Activated T-cell treated with anti-CD3 and anti-CD28 coated beads, Interleukin-2, amount 50 U/mL, for 24 hours (primary cell): ENCODE measurements around the gene SLC22A23.

Experiments
- DNase-seq: peaks from one replicate; pipeline ENCODE4 v3.0.0-alpha.2; 2020
- H3K27ac Mint-ChIP-seq: 2 replicates; pipeline ENCODE4 v1.8.0; 2020; ENCODE audit warnings: mild to moderate bottlenecking, mixed read lengths
- H3K27me3 Mint-ChIP-seq: 2 replicates; pipeline ENCODE4 v1.8.0; 2020; ENCODE audit warnings: mixed read lengths
- H3K36me3 Mint-ChIP-seq: 2 replicates; pipeline ENCODE4 v1.8.0; 2020; ENCODE audit warnings: low read depth, mixed read lengths
- H3K4me1 Mint-ChIP-seq: 2 replicates; pipeline ENCODE4 v1.8.0; 2020; ENCODE audit warnings: low read depth, mixed read lengths
- H3K4me3 Mint-ChIP-seq: 2 replicates; pipeline ENCODE4 v1.8.0; 2020; ENCODE audit warnings: mild to moderate bottlenecking, moderate library complexity, mixed read lengths
- H3K9me3 Mint-ChIP-seq: 2 replicates; pipeline ENCODE4 v1.8.0; 2020; ENCODE audit warnings: mixed read lengths

SLC22A23 gene

GRCh38 chr6:3282476-3283236 lies 174.2 kb downstream of the SLC22A23 start:
- DNase-seq = no peak
- Mint-ChIP-seq H3K9me3 (no peaks in the 10 kb centered on the region), H3K27ac (no peak overlapping the region), H3K27me3 (no peaks in the 10 kb centered on the region), H3K4me3 (no peak overlapping the region), H3K4me1 (peaks cover 3% of the 10 kb centered on the region), H3K36me3 (peaks cover 17% of the 10 kb centered on the region)

DNA sequence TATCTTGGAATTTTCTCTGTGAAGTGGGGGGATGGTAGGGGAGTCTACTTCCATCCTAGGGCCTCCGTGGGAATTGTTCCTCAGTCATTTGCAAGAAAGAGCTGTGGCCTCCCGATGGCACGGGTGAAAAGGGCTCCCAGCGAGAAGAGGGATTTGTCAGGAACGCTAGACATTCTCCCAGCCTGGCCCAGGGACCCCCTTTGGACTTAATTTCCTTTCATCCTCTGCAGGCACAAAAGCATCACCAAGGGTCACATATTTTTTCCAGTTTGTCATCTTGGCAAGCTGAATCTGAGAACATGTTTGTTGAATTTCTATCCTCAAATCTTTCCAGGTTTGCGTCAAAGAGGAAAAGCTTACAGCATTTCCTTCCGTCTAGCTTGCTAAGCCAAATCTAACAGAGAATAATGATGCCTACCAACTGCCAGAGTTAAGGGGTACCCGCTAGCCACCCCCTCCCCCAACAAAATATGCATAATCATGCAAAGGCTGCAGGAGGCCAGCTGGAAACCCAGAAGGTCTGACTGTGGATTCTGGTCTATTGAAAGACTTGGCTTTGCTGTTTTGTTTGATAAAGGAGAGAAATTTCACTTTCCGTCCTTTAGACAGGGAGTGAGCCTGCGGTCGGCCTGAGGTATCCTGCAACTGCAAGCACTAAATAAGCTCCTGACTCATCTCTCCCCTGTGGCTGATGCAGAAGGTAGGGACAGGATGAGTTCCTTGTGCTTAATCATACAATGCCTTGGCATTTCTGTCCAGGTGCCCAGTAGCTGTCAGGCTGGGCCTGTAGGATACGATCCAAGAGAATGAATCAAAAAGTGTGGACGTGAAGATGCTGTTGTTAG lies 175.0 kb downstream of the SLC22A23 start:
- Mint-ChIP-seq H3K4me1 (peaks cover 3% of the 10 kb centered on the region), H3K36me3 (peaks cover 17% of the 10 kb centered on the region), H3K4me3 (no peak overlapping the region), H3K27ac (peak overlapping the region; percentile 19), H3K9me3 (no peaks in the 10 kb centered on the region), H3K27me3 (no peaks in the 10 kb centered on the region)
- DNase-seq = no peak

DNA sequence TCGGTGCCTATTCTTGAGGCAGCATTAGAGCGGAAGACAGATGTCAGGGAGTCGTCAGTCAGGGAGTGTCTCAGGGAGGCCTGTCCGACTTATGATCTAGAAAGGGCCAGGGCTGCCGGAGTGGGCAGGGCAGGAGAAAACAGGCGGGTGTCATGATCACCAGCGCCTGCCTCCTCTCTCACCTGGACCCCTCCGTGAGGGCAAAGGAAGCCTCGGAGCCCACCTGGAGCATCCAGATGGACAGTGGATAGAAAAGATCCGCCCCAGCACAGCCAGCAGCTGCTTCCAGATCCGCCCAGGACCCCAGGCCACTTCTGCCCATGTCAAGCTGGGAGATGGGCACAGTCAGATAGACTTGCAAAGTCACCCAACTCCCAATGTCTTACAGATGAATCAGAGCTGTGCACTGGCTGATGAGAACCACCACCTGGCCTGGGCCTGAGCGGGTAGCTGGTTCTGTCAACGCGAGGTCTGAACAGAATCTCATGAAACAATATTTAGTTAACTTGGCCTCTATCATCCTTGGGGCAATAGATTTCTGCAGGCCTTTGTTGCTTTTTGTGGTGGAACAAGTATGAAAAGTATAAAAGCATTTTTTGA lies 175.9 kb downstream of the SLC22A23 start:
- no peaks in the 10 kb centered on the region for H3K27me3 Mint-ChIP-seq
- H3K36me3 Mint-ChIP-seq = peaks cover 17% of the 10 kb centered on the region

DNA sequence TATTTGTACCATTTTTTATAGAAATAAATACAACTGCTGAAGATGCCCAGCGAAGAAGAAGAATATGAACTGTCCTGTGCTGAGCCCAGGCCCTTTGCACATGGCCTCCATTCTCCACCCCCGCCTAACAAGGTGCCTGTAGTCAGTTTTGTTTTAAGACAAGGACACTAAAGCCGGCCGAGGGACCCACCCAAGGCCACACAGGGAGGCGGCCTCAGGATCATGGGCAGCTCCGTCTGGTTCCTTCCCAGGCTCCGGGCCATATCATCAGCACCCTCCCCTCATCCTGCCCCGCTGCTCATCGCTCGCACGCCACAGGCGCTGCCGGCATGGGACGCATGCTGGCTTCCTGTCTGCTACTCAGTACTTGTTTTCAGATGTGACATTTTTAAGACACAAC lies 176.8 kb downstream of the SLC22A23 start:
- H3K4me3 Mint-ChIP-seq = no peak overlapping the region
- H3K27me3 Mint-ChIP-seq = no peaks in the 10 kb centered on the region
- peaks cover 20% of the 10 kb centered on the region for H3K36me3 Mint-ChIP-seq
- peaks cover 3% of the 10 kb centered on the region for H3K4me1 Mint-ChIP-seq
- no peak for DNase-seq
- H3K9me3 Mint-ChIP-seq = no peaks in the 10 kb centered on the region
- no peak overlapping the region for H3K27ac Mint-ChIP-seq

More for the DNA sequence above, 175.9 kb downstream of the SLC22A23 start:
- Mint-ChIP-seq H3K4me1 (peaks cover 3% of the 10 kb centered on the region), H3K4me3 (no peak overlapping the region), H3K9me3 (no peaks in the 10 kb centered on the region), H3K27ac (no peak overlapping the region)
- no peak for DNase-seq

DNA sequence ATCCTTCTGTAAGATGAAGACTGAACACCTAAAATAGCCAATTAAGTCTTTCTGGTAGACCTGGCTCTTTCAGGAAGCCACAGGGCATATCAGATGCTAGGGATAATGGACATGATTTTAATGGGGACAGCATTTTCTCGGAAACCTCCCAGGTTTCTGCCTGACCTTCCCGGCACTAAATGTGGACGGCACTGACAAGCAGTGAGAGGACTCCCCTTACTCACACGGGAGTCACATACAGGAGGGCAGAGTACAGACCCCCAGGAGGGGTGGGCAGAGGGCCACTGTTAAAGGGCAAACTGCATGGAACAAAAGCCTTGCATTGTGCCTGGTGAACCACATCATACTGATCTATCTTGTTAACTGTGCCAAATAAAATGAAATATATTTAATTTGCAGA lies 178.2 kb downstream of the SLC22A23 start:
- no peak overlapping the region for H3K27ac Mint-ChIP-seq
- H3K36me3 Mint-ChIP-seq = peaks cover 24% of the 10 kb centered on the region
- no peak overlapping the region for H3K4me3 Mint-ChIP-seq

DNA sequence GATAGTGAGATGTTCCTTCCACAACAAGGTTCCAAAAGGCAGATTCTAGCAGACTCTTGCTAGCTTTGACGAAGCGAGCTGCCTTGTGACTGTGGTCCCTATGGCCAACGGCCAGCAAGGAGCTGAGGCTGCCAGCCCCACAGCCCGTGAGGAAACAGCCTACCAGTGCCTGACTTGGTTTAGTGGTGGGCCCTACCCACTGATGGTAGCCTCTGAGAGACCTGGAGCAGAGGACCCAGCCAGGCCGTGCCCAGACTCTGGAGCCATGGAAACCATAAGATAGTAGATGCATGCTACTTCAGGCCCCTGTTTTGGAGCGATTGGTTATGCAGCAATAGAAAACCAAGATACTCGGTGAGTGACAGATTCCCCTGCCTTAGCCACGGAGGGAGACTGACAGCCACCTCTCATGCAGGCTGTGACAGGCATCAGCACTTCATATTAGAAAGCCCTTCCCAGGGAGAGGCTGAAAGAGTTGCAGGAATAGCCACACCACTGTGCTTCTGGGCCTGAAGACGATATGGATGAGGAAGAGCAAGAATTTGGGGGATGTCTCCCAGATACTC lies 178.9 kb downstream of the SLC22A23 start:
- peaks cover 12% of the 10 kb centered on the region for H3K4me1 Mint-ChIP-seq
- peaks cover 28% of the 10 kb centered on the region for H3K36me3 Mint-ChIP-seq
- H3K27me3 Mint-ChIP-seq = no peaks in the 10 kb centered on the region
- H3K27ac Mint-ChIP-seq = peak overlapping the region; percentile 72
- no peak overlapping the region for H3K4me3 Mint-ChIP-seq
- H3K9me3 Mint-ChIP-seq = no peaks in the 10 kb centered on the region
- no peak for DNase-seq

More for the DNA sequence above, 178.2 kb downstream of the SLC22A23 start:
- Mint-ChIP-seq H3K9me3 (no peaks in the 10 kb centered on the region), H3K27me3 (no peaks in the 10 kb centered on the region), H3K4me1 (peaks cover 7% of the 10 kb centered on the region)
- no peak for DNase-seq

DNA sequence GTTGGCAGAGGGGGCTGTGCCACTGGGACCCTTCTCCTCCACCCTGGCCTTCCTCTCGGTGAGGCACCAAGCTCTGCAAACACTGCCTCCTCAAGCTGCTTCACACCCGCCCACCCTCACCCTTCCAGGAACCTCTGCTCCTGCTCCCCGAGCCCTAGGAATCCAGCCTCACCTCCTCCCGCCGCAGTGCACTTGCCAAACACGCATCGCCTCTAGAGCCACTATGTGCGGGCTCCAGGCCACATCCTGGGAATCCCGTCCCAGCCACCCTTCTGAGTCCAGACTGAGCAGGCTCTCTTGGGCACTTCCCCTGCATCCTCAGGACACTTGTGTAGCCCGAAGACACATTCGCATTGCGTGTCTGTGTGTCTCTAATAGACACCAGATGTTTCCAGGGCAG lies 179.6 kb downstream of the SLC22A23 start:
- H3K4me3 Mint-ChIP-seq = no peak overlapping the region
- H3K27me3 Mint-ChIP-seq = no peaks in the 10 kb centered on the region
- peaks cover 30% of the 10 kb centered on the region for H3K36me3 Mint-ChIP-seq
- H3K9me3 Mint-ChIP-seq = no peaks in the 10 kb centered on the region
- no peak for DNase-seq
- peak overlapping the region; percentile 72 for H3K27ac Mint-ChIP-seq
- H3K4me1 Mint-ChIP-seq = peaks cover 18% of the 10 kb centered on the region

GRCh38 chr6:3276174-3277167 lies 180.4 kb downstream of the SLC22A23 start:
- H3K27me3 Mint-ChIP-seq = no peaks in the 10 kb centered on the region
- peaks cover 36% of the 10 kb centered on the region for H3K36me3 Mint-ChIP-seq
- H3K27ac Mint-ChIP-seq = peak overlapping the region; percentile 49
- H3K4me3 Mint-ChIP-seq = no peak overlapping the region
- H3K9me3 Mint-ChIP-seq = no peaks in the 10 kb centered on the region
- no peak for DNase-seq
- peaks cover 23% of the 10 kb centered on the region for H3K4me1 Mint-ChIP-seq

GRCh38 chr6:3273707-3274521 lies 182.9 kb downstream of the SLC22A23 start:
- Mint-ChIP-seq H3K4me1 (peaks cover 25% of the 10 kb centered on the region), H3K4me3 (no peak overlapping the region), H3K27me3 (no peaks in the 10 kb centered on the region), H3K36me3 (peaks cover 53% of the 10 kb centered on the region), H3K27ac (peak overlapping the region; percentile 55), H3K9me3 (no peaks in the 10 kb centered on the region)
- DNase-seq = no peak

- no peaks in the 10 kb centered on the region for H3K27me3 Mint-ChIP-seq
- no peak overlapping the region for H3K27ac Mint-ChIP-seq
- no peak overlapping the region for H3K4me3 Mint-ChIP-seq
- no peak for DNase-seq
- H3K4me1 Mint-ChIP-seq = peaks cover 29% of the 10 kb centered on the region
- H3K9me3 Mint-ChIP-seq = no peaks in the 10 kb centered on the region
- H3K36me3 Mint-ChIP-seq = peaks cover 61% of the 10 kb centered on the region
Measured at GRCh38 chr6:3272911-3273547, 183.8 kb downstream of the SLC22A23 start.

- no peaks in the 10 kb centered on the region for H3K9me3 Mint-ChIP-seq
- H3K27ac Mint-ChIP-seq = no peak overlapping the region
- peaks cover 70% of the 10 kb centered on the region for H3K36me3 Mint-ChIP-seq
- peaks cover 33% of the 10 kb centered on the region for H3K4me1 Mint-ChIP-seq
- no peaks in the 10 kb centered on the region for H3K27me3 Mint-ChIP-seq
- DNase-seq = no peak
- H3K4me3 Mint-ChIP-seq = no peak overlapping the region
Measured at GRCh38 chr6:3271756-3272155, 185.1 kb downstream of the SLC22A23 start.

GRCh38 chr6:3270258-3270657 lies 186.6 kb downstream of the SLC22A23 start:
- Mint-ChIP-seq H3K27ac (peak overlapping the region; percentile 44), H3K27me3 (no peaks in the 10 kb centered on the region), H3K4me3 (no peak overlapping the region), H3K9me3 (no peaks in the 10 kb centered on the region), H3K36me3 (peaks cover 79% of the 10 kb centered on the region), H3K4me1 (peaks cover 38% of the 10 kb centered on the region)
- no peak for DNase-seq
